A549 (cell line): ENCODE data around the gene CATSPER4. TPM values are rescaled to one million over a fixed set of nuclear protein-coding genes. Genes with fewer than 3 reads are reported as not detected.
A peak's percentile ranks its signal among the peaks of the same experiment; 100 is the strongest.

Experiments
- ATAC-seq, 2 experiments: fragments of 200-7000 bp in 1 of 2; fragments of >200 bp in 1 of 2; cut with Nextera tagmentation in 1 of 2; cut with Tn5 transposase in 1 of 2; 3 replicates each; pipeline versions ENCODE4 v1.8.0 to v1.9.1; 2018 to 2020; ENCODE audit warnings: mild to moderate bottlenecking in 1 of 2, moderate library complexity in 1 of 2
- CTCF ChIA-PET: fragments of 300-600 bp; sonication (Branson Sonifier 250); formaldehyde crosslinking; extraction: SDS; loops from one replicate; lab custom pipeline; 2021; ENCODE audit warnings: antibody characterized with exemption, inconsistent platforms; lab: Yijun Ruan, JAX
- POLR2A ChIA-PET: fragments of 350-600 bp; formaldehyde crosslinking; extraction: SDS; loops from one replicate; lab custom pipeline; 2021; ENCODE audit warnings: antibody characterized with exemption, inconsistent platforms; lab: Yijun Ruan, JAX
- DNase-seq, 2 experiments: peaks; one replicate each; pipeline versions ENCODE4 v3.0.0 to v3.0.0-alpha.2; 2011 to 2016; ENCODE audit warnings: low read depth in 1 of 2, low spot score in 1 of 2
- FAIRE-seq: peaks from 2 replicates; lab custom pipeline; 2011; peaks lifted over from hg19 to GRCh38; lab: Jason Lieb, UNC
- H3K27ac ChIP-seq, 2 experiments: fragments of >200 bp; sonication (Bioruptor Twin); formaldehyde crosslinking; 3 replicates each; pipeline ENCODE4 v1.5.1; 2016 to 2017
- H3K4me1 ChIP-seq: fragments of >200 bp; sonication (Bioruptor Twin); formaldehyde crosslinking; 3 replicates; pipeline ENCODE4 v1.6.1; 2016
- H3K4me2 ChIP-seq: fragments of >200 bp; sonication (Bioruptor Twin); formaldehyde crosslinking; 3 replicates; pipeline ENCODE4 v1.6.1; 2016
- H3K4me3 ChIP-seq: fragments of >200 bp; sonication (Bioruptor Twin); formaldehyde crosslinking; 3 replicates; pipeline ENCODE4 v1.5.1; 2016
- H3K9me3 ChIP-seq: fragments of >200 bp; sonication (Bioruptor Twin); formaldehyde crosslinking; 3 replicates; pipeline ENCODE4 v1.6.1; 2016
- CBX2 ChIP-seq: fragments of 200-600 bp; sonication (generic); IDR thresholded peaks from 2 replicates; pipeline ENCODE4 v1.6.1; 2016; ENCODE audit warnings: low read depth, mild to moderate bottlenecking, borderline replicate concordance
- CEBPB ChIP-seq, 2 experiments: fragments of >200 bp in 1 of 2; sonication (Bioruptor Twin) in 1 of 2; formaldehyde crosslinking in 1 of 2; IDR thresholded peaks; 2 replicates each; pipeline ENCODE4 v1.6.1; 2012 to 2016
- CHD4 ChIP-seq: fragments of 200-600 bp; sonication (generic); IDR thresholded peaks from 2 replicates; pipeline ENCODE4 v1.6.1; 2016; ENCODE audit warnings: antibody characterized with exemption, mild to moderate bottlenecking, borderline replicate concordance
- EHF ChIP-seq: fragments of 250-450 bp; sonication (Bioruptor Pico); IDR thresholded peaks from 2 replicates; pipeline ENCODE4 v1.5.0; 2020; ENCODE audit warnings: mild to moderate bottlenecking
- EHMT2 ChIP-seq: fragments of 200-600 bp; sonication (generic); IDR thresholded peaks from 2 replicates; pipeline ENCODE4 v1.6.1; 2016; ENCODE audit warnings: antibody characterized with exemption, low read depth, mild to moderate bottlenecking, moderate library complexity
- EP300 ChIP-seq, 2 experiments: fragments of >200 bp; sonication (Bioruptor Twin); formaldehyde crosslinking; IDR thresholded peaks; 2 replicates in 1 of 2; 3 replicates in 1 of 2; pipeline ENCODE4 v1.6.1; 2016 to 2017
- ESRRA ChIP-seq: fragments of 150-350 bp; IDR thresholded peaks from 2 replicates; pipeline ENCODE4 v1.6.1; 2014; ENCODE audit warnings: mild to moderate bottlenecking, low read length, borderline replicate concordance
- FOSL2 ChIP-seq, 2 experiments: fragments of 450-650 bp in 1 of 2; fragments of >200 bp in 1 of 2; sonication (Bioruptor Twin) in 1 of 2; formaldehyde crosslinking; IDR thresholded peaks; 2 replicates each; pipeline versions ENCODE4 v1.5.0 to v1.6.1; 2016 to 2020; ENCODE audit warnings: mild to moderate bottlenecking in 1 of 2, moderate library complexity in 1 of 2
- GATA3 ChIP-seq: IDR thresholded peaks from 2 replicates; pipeline ENCODE4 v1.6.1; 2012; ENCODE audit warnings: borderline replicate concordance
- HEYL ChIP-seq: fragments of 250-450 bp; sonication (Bioruptor Pico); IDR thresholded peaks from 2 replicates; pipeline ENCODE4 v1.8.0; 2021; ENCODE audit warnings: mild to moderate bottlenecking, moderate library complexity
- HOXA7 ChIP-seq: fragments of 250-450 bp; sonication (Bioruptor Pico); IDR thresholded peaks from 2 replicates; pipeline ENCODE4 v1.5.0; 2020; ENCODE audit warnings: mild to moderate bottlenecking, moderate library complexity
- HOXB13 ChIP-seq: fragments of 250-450 bp; sonication (Bioruptor Pico); IDR thresholded peaks from 2 replicates; pipeline ENCODE4 v1.5.0; 2020; ENCODE audit warnings: low read depth, mild to moderate bottlenecking, moderate library complexity
- HOXB5 ChIP-seq: fragments of 250-450 bp; sonication (Bioruptor Pico); IDR thresholded peaks from 2 replicates; pipeline ENCODE4 v1.5.0; 2020; ENCODE audit warnings: mild to moderate bottlenecking, moderate library complexity
- KDM1A ChIP-seq: fragments of 200-600 bp; sonication (generic); IDR thresholded peaks from 2 replicates; pipeline ENCODE4 v1.6.1; 2016; ENCODE audit warnings: low read depth, mild to moderate bottlenecking
- MAZ ChIP-seq: fragments of 150-350 bp; IDR thresholded peaks from 2 replicates; pipeline ENCODE4 v1.6.1; 2014; ENCODE audit warnings: antibody characterized with exemption, low read depth, low read length, borderline replicate concordance
- MYC ChIP-seq: IDR thresholded peaks from 2 replicates; pipeline ENCODE4 v1.6.1; 2012; ENCODE audit warnings: mild to moderate bottlenecking, inconsistent platforms, low read length, improper control_type of control experiment, borderline replicate concordance
- NFE2L2 ChIP-seq: fragments of 150-350 bp; conservative IDR thresholded peaks from 2 replicates; pipeline ENCODE4 v1.6.1; 2014; ENCODE audit warnings: low read length
- NPAS2 ChIP-seq: fragments of 250-450 bp; sonication (Bioruptor Pico); IDR thresholded peaks from 2 replicates; pipeline ENCODE4 v1.8.0; 2022; ENCODE audit warnings: mild to moderate bottlenecking, moderate library complexity, borderline replicate concordance
- POLR2A ChIP-seq: IDR thresholded peaks from 2 replicates; pipeline ENCODE4 v1.6.1; 2012; ENCODE audit warnings: mild to moderate bottlenecking, low read length
- POLR2AphosphoS2 ChIP-seq: conservative IDR thresholded peaks from 2 replicates; pipeline ENCODE4 v1.6.1; 2012; ENCODE audit warnings: low read length, improper control_type of control experiment, inconsistent platforms
- RAD21 ChIP-seq, 2 experiments: fragments of >200 bp in 1 of 2; sonication (Bioruptor Twin) in 1 of 2; formaldehyde crosslinking in 1 of 2; IDR thresholded peaks in 1 of 2; conservative IDR thresholded peaks in 1 of 2; 2 replicates in 1 of 2; 3 replicates in 1 of 2; pipeline ENCODE4 v1.6.1; 2012 to 2018; ENCODE audit warnings: inconsistent platforms in 1 of 2
- RARB ChIP-seq: fragments of 250-450 bp; sonication (Bioruptor Pico); IDR thresholded peaks from 2 replicates; pipeline ENCODE4 v1.8.0; 2021; ENCODE audit warnings: mild to moderate bottlenecking, moderate library complexity
- RCOR1 ChIP-seq: fragments of 150-350 bp; IDR thresholded peaks from 2 replicates; pipeline ENCODE4 v1.6.1; 2014; ENCODE audit warnings: antibody characterized with exemption, low read length, low read depth
- RNF2 ChIP-seq: fragments of 200-600 bp; sonication (generic); IDR thresholded peaks from 2 replicates; pipeline ENCODE4 v1.6.1; 2016; ENCODE audit warnings: low read depth, mild to moderate bottlenecking, antibody characterized with exemption, moderate library complexity, borderline replicate concordance
- SMC3 ChIP-seq: fragments of >200 bp; sonication (Bioruptor Twin); formaldehyde crosslinking; IDR thresholded peaks from 3 replicates; pipeline ENCODE4 v1.6.1; 2018; ENCODE audit warnings: inconsistent platforms
- TP53 ChIP-seq: fragments of 250-450 bp; sonication (Bioruptor Pico); IDR thresholded peaks from 2 replicates; pipeline ENCODE4 v1.5.0; 2021; ENCODE audit warnings: mild to moderate bottlenecking, moderate library complexity
- ZC3H11A ChIP-seq: fragments of 450-650 bp; IDR thresholded peaks from 2 replicates; pipeline ENCODE4 v1.6.1; 2014; ENCODE audit warnings: antibody characterized with exemption, mild to moderate bottlenecking
- ZFP36 ChIP-seq: fragments of 450-650 bp; IDR thresholded peaks from 2 replicates; pipeline ENCODE4 v1.6.1; 2014; ENCODE audit warnings: borderline replicate concordance; ENCODE audit not compliant: partially characterized antibody
- ZSCAN20 ChIP-seq: fragments of 250-450 bp; sonication (Bioruptor Pico); IDR thresholded peaks from 2 replicates; pipeline ENCODE4 v1.8.0; 2022; ENCODE audit warnings: mild to moderate bottlenecking, moderate library complexity
- WGBS: methylation state at CpG from one replicate; pipeline ENCODE4 v1.1.6; 2017; ENCODE audit errors: missing lambda C conversion rate; 5-methylcytosine and 5-hydroxymethylcytosine counted together
- polyA plus RNA-seq, 4 experiments: library from polyadenylated mRNA; depleted of rRNA in 3 of 4; stranded (reverse); fragments of >200 nt; fragmentation: RNase III in 1 of 4; extraction: RNeasy Plus Mini Kit Qiagen cat#74134 plus additional on column Dnase treatment in 1 of 4; gene quantifications; 2 replicates in 3 of 4; 3 replicates in 1 of 4; pipeline ENCODE4 v1.2.3, GENCODE V29; 2011 to 2017
- TF ChIP-seq, protein P1 (sequence below): fragments of 250-450 bp; sonication (Bioruptor Pico); IDR thresholded peaks from 2 replicates; pipeline ENCODE4 v1.5.0; 2021; ENCODE audit warnings: mild to moderate bottlenecking, moderate library complexity, borderline replicate concordance
- TF ChIP-seq, protein P2 (sequence below): fragments of 250-450 bp; sonication (Bioruptor Pico); IDR thresholded peaks from 2 replicates; pipeline ENCODE4 v1.5.0; 2020; ENCODE audit warnings: low read depth, mild to moderate bottlenecking, moderate library complexity
- TF ChIP-seq, protein P3 (sequence below): fragments of >200 bp; sonication (Bioruptor Twin); formaldehyde crosslinking; IDR thresholded peaks from 2 replicates; pipeline ENCODE4 v1.6.1; 2016
- TF ChIP-seq, protein P4 (sequence below): IDR thresholded peaks from 2 replicates; pipeline ENCODE4 v1.6.1; 2012; ENCODE audit warnings: low read depth, borderline replicate concordance
- TF ChIP-seq, protein P5 (sequence below): fragments of >200 bp; sonication (Bioruptor Twin); formaldehyde crosslinking; IDR thresholded peaks from 3 replicates; pipeline ENCODE4 v1.6.1; 2016
- TF ChIP-seq, protein P6 (sequence below): IDR thresholded peaks from 2 replicates; pipeline ENCODE4 v1.6.1; 2012

CATSPER4 gene
- polyA plus RNA-seq, 2 of the 4 experiments (the other 2 are of a cell fraction): not detected

DNA sequence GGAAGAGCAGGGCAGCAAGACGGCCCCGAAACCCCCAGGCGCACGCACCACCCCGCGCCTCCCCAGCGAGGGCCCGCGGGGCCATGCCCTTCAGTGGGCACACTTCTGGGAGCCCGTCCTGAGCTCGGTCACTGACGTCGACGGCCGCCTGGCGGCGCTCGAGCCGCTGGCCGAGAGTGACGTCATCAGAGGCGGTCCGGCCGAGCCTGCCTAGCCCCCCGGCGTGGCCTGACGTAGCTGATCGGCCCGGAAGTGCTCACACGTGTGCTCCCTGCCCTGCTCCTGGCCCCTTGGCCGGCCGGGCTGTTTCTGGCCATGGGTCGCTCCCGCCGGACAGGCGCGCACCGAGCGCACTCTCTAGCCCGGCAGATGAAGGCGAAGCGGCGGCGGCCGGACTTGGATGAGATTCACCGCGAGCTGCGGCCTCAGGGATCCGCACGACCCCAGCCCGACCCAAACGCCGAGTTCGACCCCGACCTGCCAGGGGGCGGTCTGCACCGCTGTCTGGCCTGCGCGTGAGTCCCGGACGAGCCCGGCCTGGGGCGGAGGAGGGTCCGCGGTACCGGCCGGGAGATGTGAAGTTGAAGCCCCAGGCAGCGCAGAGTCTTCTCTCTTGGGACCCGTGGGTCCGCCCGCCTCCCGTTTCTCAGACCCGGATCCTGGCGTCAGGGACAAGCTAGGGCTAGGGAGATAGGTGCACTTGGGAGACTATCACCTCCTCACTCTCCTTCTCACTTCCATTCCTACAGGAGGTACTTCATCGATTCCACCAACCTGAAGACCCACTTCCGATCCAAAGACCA is 20.5 kb upstream of the CATSPER4 start, which contains the start of gene ZNF593:
ZNF593 (plus strand) TSS at position 240 of the 803 bp plus-strand sequence; CDS start at position 316, 76 bp downstream.
- peak within 1 kb of the TSS; percentile 95 for H3K4me3 ChIP-seq
- CTCF ChIA-PET: interaction anchor here (0.6 to 3.7 kb wide), 39 partner anchors 8 to 1803 kb away, joined by 3 to 33 read pairs (median 3); partner anchors contain the start of genes CATSPER4, CEP85, CNKSR1 and DHDDS
- POLR2A ChIA-PET: interaction anchor here (0.9 to 1.6 kb wide), 3 partner anchors 58 to 262 kb away, joined by 3 to 15 read pairs (median 6); partner anchors contain the start of genes CEP85, DHDDS and PDIK1L
- H3K4me2 ChIP-seq: peak within 1 kb of the TSS; percentile 87
- DNase-seq: peak; percentile 85 to 91
- no peak for FAIRE-seq
- no peaks in the 10 kb centered on the region for H3K9me3 ChIP-seq
- WGBS: 4% methylated on average over 10 of the region's 76 CpGs
- H3K27ac ChIP-seq: peak within 1 kb of the TSS; percentile 90 to 99
- peaks cover 7% of the 10 kb centered on the region; the same call in 2 of the 3 replicates for H3K4me1 ChIP-seq
- ATAC-seq: peak; percentile 91 to 96
- peak; percentile 74; the same call in 1 of the 2 replicates for TF ChIP-seq MYC
- TF ChIP-seq POLR2A: peak; percentile 81
- no peak for TF ChIP-seq POLR2AphosphoS2
- TF ChIP-seq, protein P1, sequence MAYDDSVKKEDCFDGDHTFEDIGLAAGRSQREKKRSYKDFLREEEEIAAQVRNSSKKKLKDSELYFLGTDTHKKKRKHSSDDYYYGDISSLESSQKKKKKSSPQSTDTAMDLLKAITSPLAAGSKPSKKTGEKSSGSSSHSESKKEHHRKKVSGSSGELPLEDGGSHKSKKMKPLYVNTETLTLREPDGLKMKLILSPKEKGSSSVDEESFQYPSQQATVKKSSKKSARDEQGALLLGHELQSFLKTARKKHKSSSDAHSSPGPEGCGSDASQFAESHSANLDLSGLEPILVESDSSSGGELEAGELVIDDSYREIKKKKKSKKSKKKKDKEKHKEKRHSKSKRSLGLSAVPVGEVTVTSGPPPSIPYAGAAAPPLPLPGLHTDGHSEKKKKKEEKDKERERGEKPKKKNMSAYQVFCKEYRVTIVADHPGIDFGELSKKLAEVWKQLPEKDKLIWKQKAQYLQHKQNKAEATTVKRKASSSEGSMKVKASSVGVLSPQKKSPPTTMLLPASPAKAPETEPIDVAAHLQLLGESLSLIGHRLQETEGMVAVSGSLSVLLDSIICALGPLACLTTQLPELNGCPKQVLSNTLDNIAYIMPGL (CRISPR knock-in tag): no peak
- 0 out of 2 replicates have a peak, but pooled peaks have one; percentile 28 for TF ChIP-seq GATA3
- TF ChIP-seq NPAS2: no peak
- peak; percentile 68 for TF ChIP-seq SMC3
- TF ChIP-seq, protein P2, sequence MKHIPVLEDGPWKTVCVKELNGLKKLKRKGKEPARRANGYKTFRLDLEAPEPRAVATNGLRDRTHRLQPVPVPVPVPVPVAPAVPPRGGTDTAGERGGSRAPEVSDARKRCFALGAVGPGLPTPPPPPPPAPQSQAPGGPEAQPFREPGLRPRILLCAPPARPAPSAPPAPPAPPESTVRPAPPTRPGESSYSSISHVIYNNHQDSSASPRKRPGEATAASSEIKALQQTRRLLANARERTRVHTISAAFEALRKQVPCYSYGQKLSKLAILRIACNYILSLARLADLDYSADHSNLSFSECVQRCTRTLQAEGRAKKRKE (CRISPR knock-in tag): no peak
- TF ChIP-seq NFE2L2: no peak
- TF ChIP-seq CHD4: no peak
- TF ChIP-seq HEYL (CRISPR knock-in tag): no peak
- no peak for TF ChIP-seq RCOR1
- TF ChIP-seq EP300 (IDR thresholded peaks at IDR 0.05): no peak
- TF ChIP-seq EHMT2: no peak
- TF ChIP-seq RNF2: no peak
- TF ChIP-seq ZFP36: no peak
- TF ChIP-seq KDM1A: no peak
- TF ChIP-seq, protein P3, sequence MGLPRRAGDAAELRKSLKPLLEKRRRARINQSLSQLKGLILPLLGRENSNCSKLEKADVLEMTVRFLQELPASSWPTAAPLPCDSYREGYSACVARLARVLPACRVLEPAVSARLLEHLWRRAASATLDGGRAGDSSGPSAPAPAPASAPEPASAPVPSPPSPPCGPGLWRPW: no peak
- TF ChIP-seq RARB (CRISPR knock-in tag): no peak
- 0 out of 2 replicates have a peak, but pooled peaks have one; percentile 26 for TF ChIP-seq MAZ
- TF ChIP-seq HOXB13 (CRISPR knock-in tag): no peak
- TF ChIP-seq, protein P4, sequence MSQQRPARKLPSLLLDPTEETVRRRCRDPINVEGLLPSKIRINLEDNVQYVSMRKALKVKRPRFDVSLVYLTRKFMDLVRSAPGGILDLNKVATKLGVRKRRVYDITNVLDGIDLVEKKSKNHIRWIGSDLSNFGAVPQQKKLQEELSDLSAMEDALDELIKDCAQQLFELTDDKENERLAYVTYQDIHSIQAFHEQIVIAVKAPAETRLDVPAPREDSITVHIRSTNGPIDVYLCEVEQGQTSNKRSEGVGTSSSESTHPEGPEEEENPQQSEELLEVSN: no peak
- TF ChIP-seq CEBPB (IDR thresholded peaks at IDR 0.05): no peak
- no peak for TF ChIP-seq TP53
- TF ChIP-seq HOXA7: no peak
- TF ChIP-seq ZSCAN20 (CRISPR knock-in tag): no peak
- no peak for TF ChIP-seq HOXB5 (CRISPR knock-in tag)
- no peak for TF ChIP-seq ZC3H11A
- no peak for TF ChIP-seq EHF
- no peak for TF ChIP-seq ESRRA
- TF ChIP-seq FOSL2 (IDR thresholded peaks at IDR 0.05): no peak
- TF ChIP-seq FOSL2 (CRISPR knock-in tag; IDR thresholded peaks at IDR 0.05): peak; percentile 90
- TF ChIP-seq RAD21 (conservative IDR thresholded peaks at IDR 0.05 in 1 of 2, IDR thresholded peaks at IDR 0.05 in 1 of 2): peak; percentile 17 to 48; a peak in 4 of 5 replicates
- TF ChIP-seq CBX2: no peak
- TF ChIP-seq, protein P5, sequence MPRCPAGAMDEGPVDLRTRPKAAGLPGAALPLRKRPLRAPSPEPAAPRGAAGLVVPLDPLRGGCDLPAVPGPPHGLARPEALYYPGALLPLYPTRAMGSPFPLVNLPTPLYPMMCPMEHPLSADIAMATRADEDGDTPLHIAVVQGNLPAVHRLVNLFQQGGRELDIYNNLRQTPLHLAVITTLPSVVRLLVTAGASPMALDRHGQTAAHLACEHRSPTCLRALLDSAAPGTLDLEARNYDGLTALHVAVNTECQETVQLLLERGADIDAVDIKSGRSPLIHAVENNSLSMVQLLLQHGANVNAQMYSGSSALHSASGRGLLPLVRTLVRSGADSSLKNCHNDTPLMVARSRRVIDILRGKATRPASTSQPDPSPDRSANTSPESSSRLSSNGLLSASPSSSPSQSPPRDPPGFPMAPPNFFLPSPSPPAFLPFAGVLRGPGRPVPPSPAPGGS: peak; percentile 56; the same call in 1 of the 3 replicates
- TF ChIP-seq, protein P6, sequence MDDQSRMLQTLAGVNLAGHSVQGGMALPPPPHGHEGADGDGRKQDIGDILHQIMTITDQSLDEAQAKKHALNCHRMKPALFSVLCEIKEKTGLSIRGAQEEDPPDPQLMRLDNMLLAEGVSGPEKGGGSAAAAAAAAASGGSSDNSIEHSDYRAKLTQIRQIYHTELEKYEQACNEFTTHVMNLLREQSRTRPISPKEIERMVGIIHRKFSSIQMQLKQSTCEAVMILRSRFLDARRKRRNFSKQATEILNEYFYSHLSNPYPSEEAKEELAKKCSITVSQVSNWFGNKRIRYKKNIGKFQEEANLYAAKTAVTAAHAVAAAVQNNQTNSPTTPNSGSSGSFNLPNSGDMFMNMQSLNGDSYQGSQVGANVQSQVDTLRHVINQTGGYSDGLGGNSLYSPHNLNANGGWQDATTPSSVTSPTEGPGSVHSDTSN: no peak
